ENCODE measurements around the gene OGFOD2.

- TF ChIP-seq CTCF (IDR thresholded peaks at IDR 0.05) (no peak), POLR2A (IDR thresholded peaks at IDR 0.05) (no peak)
Measured at GRCh38 chr12:122986258-122986871, 11.3 kb downstream of the OGFOD2 start.

Data from heart left ventricle (tissue), 13 donors.